Coronary artery (tissue), 2 donors: ENCODE data around the gene LEP.
"Not testable (repeated sequence)": the region's sequence is repeated elsewhere in the genome, so short reads cannot be mapped to it uniquely, and the experiment has no call there.

Source experiments
- DNase-seq: peaks from one replicate; pipeline ENCODE4 v3.0.0-alpha.2; 2017; ENCODE audit warnings: low spot score
- H3K27ac ChIP-seq, 2 donors: fragments of 200-600 bp; sonication (generic); one replicate each; pipeline ENCODE4 v1.5.1; 2016 to 2019
- H3K4me3 ChIP-seq: fragments of 200-600 bp; sonication (generic); 2 replicates; pipeline ENCODE4 v1.5.1; 2016; ENCODE audit warnings: mild to moderate bottlenecking, moderate library complexity
- TF ChIP-seq, protein P1 (sequence below): fragments of 200-600 bp; sonication (generic); IDR thresholded peaks from one replicate; pipeline ENCODE4 v1.5.1; 2019; ENCODE audit warnings: antibody characterized with exemption

Gene LEP

DNA sequence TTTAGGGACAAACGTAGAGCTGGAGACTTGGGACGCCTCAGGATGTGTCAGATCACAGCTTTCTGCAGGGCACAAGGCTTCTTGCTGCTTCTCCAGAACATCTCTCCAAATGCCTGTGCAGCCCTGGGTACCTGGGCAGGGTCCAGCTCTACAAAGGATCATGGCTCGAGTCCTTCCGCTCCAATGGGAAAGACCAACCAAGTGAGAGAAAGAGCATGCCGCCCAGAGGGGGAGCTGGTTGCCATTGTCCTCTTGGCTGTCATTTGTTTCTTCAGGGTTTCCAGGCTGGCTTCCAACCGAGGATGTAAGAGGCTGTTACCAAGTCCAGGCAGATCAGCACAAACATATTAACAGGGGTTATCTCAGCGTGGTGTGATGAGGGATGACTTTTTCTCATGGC, 5.6 kb upstream of the LEP start:
- TF ChIP-seq, protein P1, sequence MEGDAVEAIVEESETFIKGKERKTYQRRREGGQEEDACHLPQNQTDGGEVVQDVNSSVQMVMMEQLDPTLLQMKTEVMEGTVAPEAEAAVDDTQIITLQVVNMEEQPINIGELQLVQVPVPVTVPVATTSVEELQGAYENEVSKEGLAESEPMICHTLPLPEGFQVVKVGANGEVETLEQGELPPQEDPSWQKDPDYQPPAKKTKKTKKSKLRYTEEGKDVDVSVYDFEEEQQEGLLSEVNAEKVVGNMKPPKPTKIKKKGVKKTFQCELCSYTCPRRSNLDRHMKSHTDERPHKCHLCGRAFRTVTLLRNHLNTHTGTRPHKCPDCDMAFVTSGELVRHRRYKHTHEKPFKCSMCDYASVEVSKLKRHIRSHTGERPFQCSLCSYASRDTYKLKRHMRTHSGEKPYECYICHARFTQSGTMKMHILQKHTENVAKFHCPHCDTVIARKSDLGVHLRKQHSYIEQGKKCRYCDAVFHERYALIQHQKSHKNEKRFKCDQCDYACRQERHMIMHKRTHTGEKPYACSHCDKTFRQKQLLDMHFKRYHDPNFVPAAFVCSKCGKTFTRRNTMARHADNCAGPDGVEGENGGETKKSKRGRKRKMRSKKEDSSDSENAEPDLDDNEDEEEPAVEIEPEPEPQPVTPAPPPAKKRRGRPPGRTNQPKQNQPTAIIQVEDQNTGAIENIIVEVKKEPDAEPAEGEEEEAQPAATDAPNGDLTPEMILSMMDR: no peak
- Histone ChIP-seq H3K4me3 (no peak overlapping the region), H3K27ac (no peak overlapping the region)
- DNase-seq: no peak

- DNase-seq: no peak
- Histone ChIP-seq H3K27ac (no peak overlapping the region), H3K4me3 (no peak overlapping the region)
- TF ChIP-seq, protein P1: no peak
These were observed 4.0 kb upstream of the LEP start for GRCh38 chr7:128236924-128237586.

DNA sequence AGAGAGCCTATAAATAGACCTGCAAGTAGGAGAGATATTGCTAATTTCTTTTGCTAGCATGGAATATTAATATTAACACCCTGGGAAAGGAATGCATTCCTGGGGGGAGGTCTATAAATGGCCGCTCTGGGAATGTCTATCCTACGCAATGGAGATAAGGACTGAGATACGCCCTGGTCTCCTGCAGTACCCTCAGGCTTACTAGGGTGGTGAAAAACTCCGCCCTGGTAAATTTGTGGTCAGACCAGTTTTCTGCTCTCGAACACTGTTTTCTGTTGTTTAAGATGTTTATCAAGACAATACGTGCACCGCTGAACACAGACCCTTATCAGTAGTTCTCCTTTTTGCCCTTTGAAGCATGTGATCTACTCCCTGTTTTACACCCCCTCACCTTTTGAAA, 1.9 kb upstream of the LEP start:
- H3K4me3 ChIP-seq, H3K27ac ChIP-seq, DNase-seq: not testable (repeated sequence)

DNA sequence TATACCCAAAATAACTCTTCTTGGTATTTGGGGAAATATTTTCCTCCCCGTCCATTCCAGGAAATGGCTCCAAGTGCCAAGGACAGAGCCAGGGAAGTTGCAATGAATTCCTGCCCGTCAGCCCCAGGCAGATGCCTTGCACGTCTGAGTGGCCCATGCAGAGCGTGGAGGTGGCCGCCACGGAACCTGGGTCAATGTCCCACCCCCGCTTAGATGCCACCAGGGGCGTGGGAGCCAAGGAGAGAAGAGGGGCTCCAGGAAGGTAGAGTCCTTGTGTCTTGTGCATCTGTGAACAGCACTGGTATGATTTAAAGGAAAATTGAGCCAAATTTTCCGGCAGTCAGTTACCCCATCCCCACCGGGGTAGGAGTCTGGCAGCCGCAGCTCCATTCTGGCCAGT, 1.6 kb downstream of the LEP start:
- TF ChIP-seq, protein P1: no peak
- H3K4me3 ChIP-seq: no peak overlapping the region
- DNase-seq: no peak
- no peak overlapping the region for H3K27ac ChIP-seq

DNA sequence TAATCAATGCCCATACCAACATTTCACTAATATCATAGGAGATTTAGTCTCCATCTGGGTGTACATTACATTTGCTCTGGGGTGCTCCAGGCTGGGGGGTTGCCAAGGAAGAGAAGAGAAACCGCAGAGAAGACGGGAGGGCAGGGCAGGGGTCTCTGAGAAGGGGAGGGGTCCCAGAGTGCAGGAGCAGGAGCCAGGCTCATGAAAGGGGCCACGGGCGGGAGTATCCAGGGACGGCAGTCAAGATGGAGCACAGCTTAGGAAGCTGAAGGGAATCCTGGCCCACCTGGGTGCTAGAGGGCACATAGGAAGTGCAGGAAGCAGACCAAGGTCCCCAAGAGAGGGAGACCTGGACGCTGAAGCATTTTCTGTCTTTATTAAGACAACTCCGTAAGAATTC, 2.2 kb downstream of the LEP start:
- TF ChIP-seq, protein P1: no peak
- no peak for DNase-seq
- Histone ChIP-seq H3K27ac (no peak overlapping the region), H3K4me3 (no peak overlapping the region)

DNA sequence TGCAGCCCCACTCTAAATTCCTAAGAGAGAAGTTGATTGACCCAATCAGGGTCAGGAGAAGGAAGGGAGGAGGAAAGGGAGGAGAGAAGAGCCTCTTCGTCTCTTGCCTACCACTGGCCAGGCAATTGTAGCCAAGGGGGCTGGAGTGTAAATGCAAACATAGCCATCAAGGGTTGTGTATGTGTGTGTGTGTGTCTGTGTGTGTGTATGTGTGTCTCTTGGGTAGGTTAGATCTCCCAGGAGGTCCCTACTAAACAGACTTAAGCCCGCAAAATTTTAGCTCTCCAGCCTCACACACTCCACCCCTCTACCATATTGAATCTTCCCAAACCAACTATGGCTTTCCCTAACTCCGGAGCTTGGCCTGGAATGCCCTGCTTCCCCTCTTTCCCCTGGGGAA, 3.8 kb downstream of the LEP start:
- TF ChIP-seq, protein P1: no peak
- Histone ChIP-seq H3K4me3 (no peak overlapping the region), H3K27ac (no peak overlapping the region)
- no peak for DNase-seq

- no peak for DNase-seq
- Histone ChIP-seq H3K4me3 (no peak overlapping the region), H3K27ac (no peak overlapping the region)
- TF ChIP-seq, protein P1: no peak
These were observed 6.0 kb downstream of the LEP start for GRCh38 chr7:128247108-128247507.
